ENCODE data around the gene DPH7. TPM values are rescaled to one million over a fixed set of nuclear protein-coding genes. Genes with fewer than 3 reads are reported as not detected.
"Not testable (repeated sequence)": the region's sequence is repeated elsewhere in the genome, so short reads cannot be mapped to it uniquely, and the experiment has no call there.

Gene DPH7
- polyA plus RNA-seq, 1 experiment: 19.5 TPM

GRCh38 chr9:137603879-137604278 lies 25.2 kb upstream of the DPH7 start:
- Histone ChIP-seq H3K27me3 (ENCODE audit: control insufficient read depth, insufficient read depth, low read length) (peaks cover 4% of the 10 kb centered on the region), H3K4me3 (ENCODE audit: low read depth, low read length) (no peak overlapping the region), H3K9me3 (ENCODE audit: control insufficient read depth, insufficient read depth, low read length) (no peaks in the 10 kb centered on the region), H3K27ac (ENCODE audit: low read depth, low read length) (no peak overlapping the region)
- TF ChIP-seq CTCF (IDR thresholded peaks at IDR 0.05; ENCODE audit: low read depth, low read length): no peak
- ChIA-PET POLR2A (interaction anchor here (1.4 to 1.7 kb wide), 2 partner anchors 13 to 15 kb away, joined by 3 to 9 read pairs; partner anchors contain the start of gene EHMT1), CTCF (no interaction called here)
- DNase-seq (ENCODE audit: low read depth, low spot score): no peak

DNA sequence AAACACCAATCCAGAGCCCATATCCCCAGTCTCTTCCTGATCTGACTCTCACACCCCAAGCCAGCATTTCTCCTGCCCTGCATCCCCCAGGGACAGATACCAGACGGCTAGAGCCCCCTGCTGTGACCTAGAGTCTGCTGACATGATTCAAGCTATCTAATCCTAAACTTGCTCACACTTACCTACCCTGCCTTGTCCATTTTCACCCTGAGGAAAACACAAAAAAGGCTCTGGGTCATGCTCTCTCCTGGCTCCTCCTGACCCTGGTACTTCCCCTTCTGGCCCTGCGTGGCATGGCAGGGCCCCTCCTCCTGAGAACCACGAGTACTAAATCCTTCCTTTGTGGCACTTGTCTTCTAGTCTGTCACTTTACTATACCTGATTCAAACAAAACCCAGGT lies 23.9 kb upstream of the DPH7 start:
- H3K4me3 ChIP-seq (ENCODE audit: low read depth, low read length): no peak overlapping the region
- no peak for DNase-seq (ENCODE audit: low read depth, low spot score)
- TF ChIP-seq CTCF (IDR thresholded peaks at IDR 0.05; ENCODE audit: low read depth, low read length): no peak
- H3K9me3 ChIP-seq (ENCODE audit: control insufficient read depth, insufficient read depth, low read length): no peaks in the 10 kb centered on the region
- ChIA-PET CTCF (interaction anchor here (0.5 to 0.6 kb wide), 2 partner anchors 84 to 480 kb away, joined by 3 read pairs; no protein-coding TSS in a partner anchor), POLR2A (interaction anchor here (1.4 kb wide), 1 partner anchor 12 kb away, joined by 3 read pairs; no protein-coding TSS in a partner anchor)
- H3K27me3 ChIP-seq (ENCODE audit: control insufficient read depth, insufficient read depth, low read length): peaks cover 4% of the 10 kb centered on the region
- H3K27ac ChIP-seq (ENCODE audit: low read depth, low read length): no peak overlapping the region

- TF ChIP-seq CTCF (IDR thresholded peaks at IDR 0.05; ENCODE audit: low read depth, low read length): no peak
- H3K27ac ChIP-seq (ENCODE audit: low read depth, low read length): no peak overlapping the region
- POLR2A ChIA-PET: no interaction called here
- CTCF ChIA-PET: no interaction called here
- peaks cover 3% of the 10 kb centered on the region for H3K27me3 ChIP-seq (ENCODE audit: control insufficient read depth, insufficient read depth, low read length)
- H3K4me3 ChIP-seq (ENCODE audit: low read depth, low read length): no peak overlapping the region
- no peaks in the 10 kb centered on the region for H3K9me3 ChIP-seq (ENCODE audit: control insufficient read depth, insufficient read depth, low read length)
- no peak for DNase-seq (ENCODE audit: low read depth, low spot score)
Observed at GRCh38 chr9:137598943-137599342, 20.2 kb upstream of the DPH7 start.

GRCh38 chr9:137596577-137596976 lies 17.9 kb upstream of the DPH7 start:
- H3K27ac ChIP-seq (ENCODE audit: low read depth, low read length); H3K9me3 ChIP-seq (ENCODE audit: control insufficient read depth, insufficient read depth, low read length); DNase-seq (ENCODE audit: low read depth, low spot score); POLR2A ChIA-PET; H3K4me3 ChIP-seq (ENCODE audit: low read depth, low read length); H3K27me3 ChIP-seq (ENCODE audit: control insufficient read depth, insufficient read depth, low read length): not testable (repeated sequence)
- CTCF ChIA-PET: interaction anchor here (1.0 kb wide), 1 partner anchor 17 kb away, joined by 3 read pairs; no protein-coding TSS in a partner anchor

GRCh38 chr9:137593176-137593575 lies 14.5 kb upstream of the DPH7 start:
- H3K9me3 ChIP-seq (ENCODE audit: control insufficient read depth, insufficient read depth, low read length): no peaks in the 10 kb centered on the region
- no peaks in the 10 kb centered on the region for H3K27me3 ChIP-seq (ENCODE audit: control insufficient read depth, insufficient read depth, low read length)
- no peak for DNase-seq (ENCODE audit: low read depth, low spot score)
- H3K4me3 ChIP-seq (ENCODE audit: low read depth, low read length): no peak overlapping the region
- H3K27ac ChIP-seq (ENCODE audit: low read depth, low read length): no peak overlapping the region
- ChIA-PET POLR2A (no interaction called here), CTCF (no interaction called here)
- TF ChIP-seq CTCF (IDR thresholded peaks at IDR 0.05; ENCODE audit: low read depth, low read length): no peak

DNA sequence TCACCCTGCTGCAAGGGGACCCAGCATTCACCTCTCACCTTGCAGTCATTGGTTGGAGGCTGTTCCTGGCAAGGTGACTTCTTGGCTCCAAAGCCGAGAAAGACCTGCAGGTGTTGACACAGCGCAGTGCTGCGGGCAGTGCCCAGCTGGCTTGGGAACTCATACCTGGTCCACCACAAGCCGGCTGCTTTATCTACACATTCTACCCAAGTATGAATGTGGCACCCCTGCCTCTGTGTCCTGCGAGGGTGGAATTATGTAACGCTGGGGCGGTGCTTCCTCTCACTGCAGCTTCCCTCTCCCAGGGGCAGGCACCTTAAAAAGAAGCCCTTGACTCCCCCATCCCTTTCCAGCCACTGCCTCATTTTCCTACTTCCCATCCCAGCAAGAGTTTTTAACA lies 14.0 kb upstream of the DPH7 start:
- CTCF ChIA-PET: no interaction called here
- POLR2A ChIA-PET: no interaction called here
- H3K4me3 ChIP-seq (ENCODE audit: low read depth, low read length): no peak overlapping the region
- TF ChIP-seq CTCF (IDR thresholded peaks at IDR 0.05; ENCODE audit: low read depth, low read length): no peak
- H3K27me3 ChIP-seq (ENCODE audit: control insufficient read depth, insufficient read depth, low read length): no peaks in the 10 kb centered on the region
- H3K27ac ChIP-seq (ENCODE audit: low read depth, low read length): no peak overlapping the region
- DNase-seq (ENCODE audit: low read depth, low spot score): no peak
- H3K9me3 ChIP-seq (ENCODE audit: control insufficient read depth, insufficient read depth, low read length): no peaks in the 10 kb centered on the region
